Coronary artery (tissue), 2 donors: ENCODE results near the gene DPP4.

Experiments used
- DNase-seq: peaks from one replicate; pipeline ENCODE4 v3.0.0-alpha.2; 2017; ENCODE audit warnings: low spot score
- H3K27ac ChIP-seq, 2 donors: fragments of 200-600 bp; sonication (generic); one replicate each; pipeline ENCODE4 v1.5.1; 2016 to 2019
- H3K4me3 ChIP-seq: fragments of 200-600 bp; sonication (generic); 2 replicates; pipeline ENCODE4 v1.5.1; 2016; ENCODE audit warnings: mild to moderate bottlenecking, moderate library complexity
- TF ChIP-seq, protein P1 (sequence below): fragments of 200-600 bp; sonication (generic); IDR thresholded peaks from one replicate; pipeline ENCODE4 v1.5.1; 2019; ENCODE audit warnings: antibody characterized with exemption

The DPP4 gene

DNA sequence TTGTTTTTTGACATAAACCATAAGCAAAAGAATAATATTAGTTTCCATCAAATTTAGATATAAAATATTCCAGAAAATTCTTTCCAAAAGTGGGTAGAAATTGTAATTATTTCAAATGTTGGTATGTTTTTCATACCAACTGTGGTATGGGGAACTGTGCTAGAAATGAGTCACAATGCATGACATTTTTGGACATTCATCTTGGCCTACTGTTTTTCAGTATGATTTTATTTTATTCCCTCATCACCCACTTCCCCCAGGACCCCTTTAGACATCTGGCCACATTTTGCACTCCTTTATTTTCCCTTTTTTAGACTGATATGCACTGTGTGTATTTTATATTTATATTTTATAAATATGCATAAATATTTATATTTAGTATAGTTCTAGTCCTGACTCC lies 97.1 kb downstream of the DPP4 start:
- Histone ChIP-seq H3K27ac (no peak overlapping the region), H3K4me3 (no peak overlapping the region)
- DNase-seq, result no peak
- TF ChIP-seq, protein P1, sequence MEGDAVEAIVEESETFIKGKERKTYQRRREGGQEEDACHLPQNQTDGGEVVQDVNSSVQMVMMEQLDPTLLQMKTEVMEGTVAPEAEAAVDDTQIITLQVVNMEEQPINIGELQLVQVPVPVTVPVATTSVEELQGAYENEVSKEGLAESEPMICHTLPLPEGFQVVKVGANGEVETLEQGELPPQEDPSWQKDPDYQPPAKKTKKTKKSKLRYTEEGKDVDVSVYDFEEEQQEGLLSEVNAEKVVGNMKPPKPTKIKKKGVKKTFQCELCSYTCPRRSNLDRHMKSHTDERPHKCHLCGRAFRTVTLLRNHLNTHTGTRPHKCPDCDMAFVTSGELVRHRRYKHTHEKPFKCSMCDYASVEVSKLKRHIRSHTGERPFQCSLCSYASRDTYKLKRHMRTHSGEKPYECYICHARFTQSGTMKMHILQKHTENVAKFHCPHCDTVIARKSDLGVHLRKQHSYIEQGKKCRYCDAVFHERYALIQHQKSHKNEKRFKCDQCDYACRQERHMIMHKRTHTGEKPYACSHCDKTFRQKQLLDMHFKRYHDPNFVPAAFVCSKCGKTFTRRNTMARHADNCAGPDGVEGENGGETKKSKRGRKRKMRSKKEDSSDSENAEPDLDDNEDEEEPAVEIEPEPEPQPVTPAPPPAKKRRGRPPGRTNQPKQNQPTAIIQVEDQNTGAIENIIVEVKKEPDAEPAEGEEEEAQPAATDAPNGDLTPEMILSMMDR, result no peak

DNA sequence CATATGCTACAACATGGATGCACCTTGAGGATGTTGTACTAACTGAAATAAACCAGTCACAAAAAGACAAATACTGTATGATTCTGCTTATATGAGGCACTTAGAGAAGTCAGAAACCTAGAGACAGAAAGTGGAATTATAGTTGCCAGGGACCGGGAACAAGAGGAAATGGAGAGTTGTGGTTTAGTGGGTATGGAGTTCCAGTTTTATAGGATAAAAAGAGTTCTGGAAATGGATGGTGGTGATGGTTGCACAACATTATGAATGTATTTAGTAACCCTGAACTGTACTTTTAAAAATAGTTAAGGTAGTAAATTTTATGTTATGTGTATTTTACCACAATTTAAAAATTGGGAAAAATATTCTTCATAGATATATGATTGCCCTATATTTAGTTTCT lies 97.7 kb downstream of the DPP4 start:
- TF ChIP-seq, protein P1, result no peak
- no peak overlapping the region for H3K27ac ChIP-seq
- DNase-seq, result no peak
- no peak overlapping the region for H3K4me3 ChIP-seq

DNA sequence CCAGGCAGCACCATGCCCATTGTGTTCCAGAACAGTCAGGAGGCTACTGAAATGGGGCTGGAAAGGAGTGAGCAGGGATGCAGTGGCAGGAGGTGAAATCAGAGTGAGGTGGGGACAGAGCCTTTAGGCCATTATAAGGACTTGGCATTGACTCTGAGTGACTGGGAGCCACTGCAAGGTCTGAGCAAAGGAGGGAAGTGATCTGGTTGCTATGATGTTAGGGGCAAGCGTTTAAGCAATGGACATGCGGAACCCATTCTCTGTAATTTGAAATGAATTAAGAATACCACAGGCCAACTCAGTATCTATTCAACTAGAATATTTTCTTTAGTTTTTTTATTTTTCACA lies 98.2 kb downstream of the DPP4 start:
- no peak overlapping the region for H3K27ac ChIP-seq
- no peak overlapping the region for H3K4me3 ChIP-seq
- TF ChIP-seq, protein P1, result no peak
- no peak for DNase-seq

DNA sequence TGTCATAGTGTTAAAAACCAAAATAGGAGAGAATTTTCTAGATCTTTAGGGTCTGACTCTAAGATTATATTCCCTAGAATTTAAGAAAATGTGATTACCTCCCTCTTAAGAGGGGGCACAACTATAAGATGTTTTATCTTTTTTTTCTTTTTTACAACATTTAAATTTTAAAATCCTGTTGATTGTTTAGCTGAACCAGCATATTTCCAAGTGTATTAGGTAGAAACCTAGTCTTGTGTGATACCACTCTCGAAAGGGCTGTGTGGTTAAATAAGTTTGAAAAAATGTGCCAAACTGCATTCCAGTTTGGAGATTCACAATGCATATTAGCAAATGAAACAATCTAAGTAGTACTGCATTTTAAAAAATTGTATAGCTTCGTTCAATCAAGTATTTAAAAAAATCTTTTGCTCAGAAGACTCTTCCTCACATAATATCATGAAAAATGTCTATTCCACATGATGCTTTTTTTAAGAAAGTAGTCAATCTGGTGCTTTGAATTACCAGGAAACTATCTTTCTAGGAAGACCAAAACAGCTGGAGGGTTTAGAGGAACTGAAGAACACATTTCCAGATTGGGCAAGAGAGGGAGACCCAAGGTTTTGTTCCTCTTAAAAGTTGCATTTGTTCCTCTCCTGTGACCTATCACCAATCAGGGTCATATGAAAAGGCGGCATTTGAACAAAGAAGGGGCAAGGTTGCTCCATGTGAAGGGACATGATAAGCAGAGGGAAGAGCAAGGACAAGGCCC lies 98.8 kb downstream of the DPP4 start:
- Histone ChIP-seq H3K4me3 (no peak overlapping the region), H3K27ac (no peak overlapping the region)
- no peak for DNase-seq
- TF ChIP-seq, protein P1, result no peak

DNA sequence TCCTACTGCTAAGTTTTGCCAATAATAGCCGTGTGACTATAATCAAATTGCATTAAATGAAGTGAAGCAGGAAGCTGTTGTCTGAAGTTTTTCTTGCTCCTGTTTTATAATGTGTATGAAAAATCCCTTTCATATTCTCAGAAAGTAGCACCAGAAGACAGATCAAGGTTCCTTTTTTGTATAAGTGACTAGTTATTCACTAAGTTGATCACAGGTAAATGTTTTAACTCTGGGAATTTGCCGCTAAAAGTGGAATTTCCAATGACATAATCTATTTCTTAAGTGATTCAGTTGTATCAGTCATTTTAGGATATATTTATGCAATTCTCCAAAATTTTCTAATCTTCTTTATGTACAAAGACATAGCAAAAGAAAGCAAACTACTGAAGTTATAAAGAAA lies 99.6 kb downstream of the DPP4 start:
- DNase-seq, result no peak
- TF ChIP-seq, protein P1, result no peak
- H3K4me3 ChIP-seq, result no peak overlapping the region
- H3K27ac ChIP-seq, result no peak overlapping the region

DNA sequence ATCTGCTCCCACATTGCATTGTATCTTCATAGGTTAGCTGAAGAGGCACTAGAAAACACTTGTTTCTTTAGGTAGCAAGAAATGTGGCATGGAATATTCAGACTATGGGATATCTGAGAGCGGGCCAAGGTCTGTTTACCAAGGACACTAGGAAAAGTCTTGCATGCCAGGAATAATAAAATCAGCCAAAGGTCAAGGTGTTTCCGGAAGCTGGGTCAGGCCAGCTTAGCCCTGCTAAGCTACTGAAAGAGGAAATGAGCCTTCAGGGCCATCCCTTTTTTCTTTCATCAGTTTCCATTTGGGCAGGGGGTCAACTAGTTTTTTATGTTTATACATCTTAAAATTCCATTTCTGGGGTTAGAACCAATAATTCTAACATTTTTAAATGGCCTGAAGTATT lies 101.1 kb downstream of the DPP4 start:
- no peak for DNase-seq
- Histone ChIP-seq H3K27ac (no peak overlapping the region), H3K4me3 (no peak overlapping the region)
- TF ChIP-seq, protein P1, result no peak

DNA sequence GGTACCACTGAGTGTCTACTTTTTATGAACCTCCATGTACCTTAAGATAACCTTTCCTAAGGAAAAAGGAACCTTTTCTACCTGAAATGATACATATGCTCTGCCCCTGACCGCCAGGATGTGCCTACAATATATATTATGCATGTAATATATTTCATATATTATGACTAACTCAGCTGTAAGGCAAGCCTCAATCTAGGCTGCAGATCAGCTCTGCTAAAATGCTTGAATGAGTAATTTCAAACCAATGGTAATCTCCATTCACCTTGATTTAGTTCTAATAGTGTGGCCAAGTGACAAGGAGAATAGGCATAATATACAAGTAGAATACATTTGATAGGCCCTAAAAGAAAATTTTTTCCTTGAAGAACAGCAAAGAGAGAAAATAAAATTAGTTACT lies 101.8 kb downstream of the DPP4 start:
- Histone ChIP-seq H3K4me3 (no peak overlapping the region), H3K27ac (no peak overlapping the region)
- TF ChIP-seq, protein P1, result no peak
- no peak for DNase-seq
